Activated naive CD8-positive, alpha-beta T cell (primary cell): Measurements from ENCODE around the gene POTEJ.
"Not testable (repeated sequence)": the region's sequence is repeated elsewhere in the genome, so short reads cannot be mapped to it uniquely, and the experiment has no call there.

Experiments used
- H3K27ac Mint-ChIP-seq: one replicate; pipeline ENCODE4 v1.8.0; 2021; ENCODE audit warnings: mixed read lengths
- H3K27me3 Mint-ChIP-seq: one replicate; pipeline ENCODE4 v1.8.0; 2021; ENCODE audit warnings: mixed read lengths
- H3K36me3 Mint-ChIP-seq: one replicate; pipeline ENCODE4 v1.8.0; 2021; ENCODE audit warnings: mixed read lengths
- H3K4me1 Mint-ChIP-seq: one replicate; pipeline ENCODE4 v1.8.0; 2021; ENCODE audit warnings: low read depth, mixed read lengths
- H3K4me3 Mint-ChIP-seq: one replicate; pipeline ENCODE4 v1.8.0; 2021; ENCODE audit warnings: mild to moderate bottlenecking, mixed read lengths
- H3K9me3 Mint-ChIP-seq: one replicate; pipeline ENCODE4 v1.8.0; 2021; ENCODE audit warnings: low read depth, mixed read lengths

POTEJ gene

DNA sequence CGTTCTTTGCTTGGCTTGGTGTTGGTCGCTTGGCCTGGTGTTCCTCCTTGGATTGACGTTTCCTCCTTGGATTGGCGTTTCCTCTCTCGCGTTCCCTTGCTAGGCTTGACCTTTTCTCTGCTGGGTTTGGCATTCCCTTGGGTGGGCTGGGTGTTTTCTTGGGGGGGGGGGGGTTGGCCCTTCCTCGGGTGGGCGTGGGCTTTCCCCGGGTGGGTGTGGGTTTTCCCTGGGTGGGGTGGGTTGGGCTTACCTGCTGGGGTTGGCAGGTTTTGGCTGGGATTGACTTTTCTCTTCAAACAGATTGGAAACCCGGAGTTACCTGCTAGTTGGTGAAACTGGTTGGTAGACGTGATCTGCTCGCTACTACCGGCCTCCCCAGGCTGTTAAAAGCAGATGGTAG, at the start of gene POTEJ:
Gene POTEJ, plus strand, starts transcription at position 301 of the 400 bp plus-strand sequence. Its CDS starts 93 bp downstream, at position 394.
- not testable (repeated sequence) for H3K27me3 Mint-ChIP-seq, H3K9me3 Mint-ChIP-seq, H3K4me3 Mint-ChIP-seq, H3K4me1 Mint-ChIP-seq, H3K36me3 Mint-ChIP-seq, H3K27ac Mint-ChIP-seq

DNA sequence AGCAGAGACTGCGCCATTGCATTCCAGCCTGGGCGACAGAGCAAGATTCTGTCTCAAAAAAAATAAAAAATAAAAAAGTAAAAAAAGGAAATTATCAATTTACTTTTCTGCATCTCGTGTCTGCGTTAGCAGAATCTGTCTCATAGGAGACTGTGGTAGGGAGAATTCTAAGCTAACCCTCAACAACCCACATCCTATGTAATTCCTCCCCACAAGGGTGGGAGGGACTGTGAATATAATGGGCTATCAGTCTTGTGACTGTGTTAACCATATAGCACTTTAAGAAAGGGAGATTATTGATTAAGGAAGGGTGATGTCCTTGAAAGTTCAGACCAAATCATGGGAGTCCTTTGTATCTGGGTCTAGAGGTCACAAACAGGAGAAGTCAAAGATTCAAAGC, 45.1 kb upstream of the POTEJ start:
- H3K36me3 Mint-ChIP-seq, H3K27ac Mint-ChIP-seq, H3K4me3 Mint-ChIP-seq, H3K9me3 Mint-ChIP-seq, H3K27me3 Mint-ChIP-seq, H3K4me1 Mint-ChIP-seq: not testable (repeated sequence)

GRCh38 chr2:130571929-130572328, 39.3 kb upstream of the POTEJ start:
- not testable (repeated sequence) for H3K27me3 Mint-ChIP-seq, H3K27ac Mint-ChIP-seq, H3K9me3 Mint-ChIP-seq, H3K36me3 Mint-ChIP-seq, H3K4me3 Mint-ChIP-seq, H3K4me1 Mint-ChIP-seq

GRCh38 chr2:130574230-130574629, 37.0 kb upstream of the POTEJ start:
- H3K36me3 Mint-ChIP-seq, H3K27ac Mint-ChIP-seq, H3K9me3 Mint-ChIP-seq, H3K4me1 Mint-ChIP-seq, H3K4me3 Mint-ChIP-seq, H3K27me3 Mint-ChIP-seq: not testable (repeated sequence)

DNA sequence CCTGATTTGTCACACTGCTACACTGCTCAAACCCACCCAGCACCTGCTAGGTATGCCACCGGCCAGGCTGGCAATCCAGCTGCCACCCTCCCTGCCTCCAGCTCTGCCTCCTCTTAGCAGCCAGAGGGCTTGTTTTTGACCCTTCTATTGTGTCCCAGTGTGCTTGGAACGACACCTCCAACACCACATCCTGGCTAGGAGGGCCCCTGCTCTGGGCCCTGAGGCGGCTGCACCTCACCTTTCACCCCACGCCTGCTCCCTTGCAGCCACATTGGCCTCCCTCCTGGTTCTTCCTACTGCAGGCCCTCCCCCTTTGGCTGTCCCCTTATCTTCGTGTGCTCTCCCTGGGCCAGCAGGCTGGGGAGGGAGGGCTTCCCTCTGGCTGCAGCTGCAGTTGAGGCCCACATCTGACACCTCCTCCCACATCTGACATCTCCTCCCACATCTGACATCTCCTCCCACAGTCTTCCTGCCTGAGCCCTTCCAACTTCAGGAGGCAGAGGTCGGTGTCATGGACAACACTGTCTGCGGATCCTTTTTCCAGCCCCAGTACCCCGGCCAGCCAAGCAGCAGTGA, 34.9 kb upstream of the POTEJ start:
- not testable (repeated sequence) for H3K27ac Mint-ChIP-seq, H3K4me3 Mint-ChIP-seq, H3K4me1 Mint-ChIP-seq, H3K9me3 Mint-ChIP-seq, H3K36me3 Mint-ChIP-seq, H3K27me3 Mint-ChIP-seq

GRCh38 chr2:130577559-130577958, 33.7 kb upstream of the POTEJ start:
- H3K36me3 Mint-ChIP-seq, H3K4me3 Mint-ChIP-seq, H3K4me1 Mint-ChIP-seq, H3K27me3 Mint-ChIP-seq, H3K9me3 Mint-ChIP-seq, H3K27ac Mint-ChIP-seq: not testable (repeated sequence)

DNA sequence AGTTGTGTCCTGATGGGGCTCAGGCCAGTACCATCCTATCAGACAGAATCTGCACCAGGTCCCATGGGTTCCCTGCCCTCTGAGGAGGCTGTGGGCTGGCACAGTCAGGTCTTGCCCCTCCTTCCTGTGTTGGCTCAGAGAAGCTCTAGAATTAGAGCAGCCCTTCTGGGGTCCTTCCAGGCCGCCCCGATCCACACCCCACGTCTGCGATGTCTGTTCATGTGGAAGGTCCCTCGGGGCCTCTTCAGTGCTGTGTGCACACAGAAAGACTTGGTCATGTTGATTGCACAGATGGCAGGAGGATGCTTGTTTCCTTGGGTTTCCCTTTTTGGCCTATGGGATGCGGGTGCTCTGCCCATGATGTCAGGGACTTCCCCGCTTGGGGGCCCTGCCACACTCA, 32.1 kb upstream of the POTEJ start:
- not testable (repeated sequence) for H3K27ac Mint-ChIP-seq, H3K4me3 Mint-ChIP-seq, H3K36me3 Mint-ChIP-seq, H3K9me3 Mint-ChIP-seq, H3K27me3 Mint-ChIP-seq, H3K4me1 Mint-ChIP-seq

DNA sequence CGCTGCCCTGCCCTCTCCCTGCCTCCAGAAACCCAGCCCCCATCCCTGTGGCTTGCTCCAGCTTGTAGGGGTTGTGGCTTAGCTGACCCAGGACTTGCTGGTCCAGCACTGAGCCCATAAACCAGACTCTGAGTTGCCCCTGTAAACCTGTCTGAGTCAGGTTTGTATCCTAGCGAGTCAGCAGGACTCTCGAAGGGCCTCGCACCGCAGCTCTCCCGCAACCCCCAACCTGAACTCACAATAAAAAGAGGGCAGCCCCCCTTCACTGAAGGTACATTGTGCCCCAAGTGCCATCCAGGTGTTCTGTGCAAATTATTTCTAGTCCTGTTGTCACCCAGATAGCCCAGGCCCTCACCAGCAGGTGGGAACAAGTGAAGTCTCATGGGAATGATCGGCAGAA, 29.7 kb upstream of the POTEJ start:
- H3K4me3 Mint-ChIP-seq, H3K36me3 Mint-ChIP-seq, H3K27ac Mint-ChIP-seq, H3K27me3 Mint-ChIP-seq, H3K9me3 Mint-ChIP-seq, H3K4me1 Mint-ChIP-seq: not testable (repeated sequence)

- H3K9me3 Mint-ChIP-seq, H3K36me3 Mint-ChIP-seq, H3K27ac Mint-ChIP-seq, H3K27me3 Mint-ChIP-seq, H3K4me3 Mint-ChIP-seq, H3K4me1 Mint-ChIP-seq: not testable (repeated sequence)
These were observed 28.3 kb upstream of the POTEJ start for GRCh38 chr2:130582970-130583369.

DNA sequence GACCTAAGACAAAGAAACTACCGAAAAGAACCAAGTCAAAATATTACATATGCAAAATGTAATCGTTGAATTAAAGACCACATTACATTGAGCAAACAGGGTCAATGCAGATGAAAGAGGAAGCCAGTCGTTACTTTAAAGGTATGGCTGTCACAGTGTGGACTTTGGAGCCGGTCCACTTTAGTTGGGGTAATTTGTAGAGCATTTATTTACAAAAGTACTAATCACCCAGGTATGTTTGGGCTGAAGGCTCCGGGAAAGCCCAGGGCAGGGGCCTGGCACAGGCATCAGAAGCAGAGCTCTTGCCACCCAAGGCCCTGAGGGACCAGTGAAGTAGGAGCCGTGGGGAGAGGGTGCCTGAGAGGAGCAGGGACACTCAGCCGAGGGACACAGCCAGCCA, 27.7 kb upstream of the POTEJ start:
- H3K4me3 Mint-ChIP-seq, H3K27me3 Mint-ChIP-seq, H3K36me3 Mint-ChIP-seq, H3K27ac Mint-ChIP-seq, H3K4me1 Mint-ChIP-seq, H3K9me3 Mint-ChIP-seq: not testable (repeated sequence)

- not testable (repeated sequence) for H3K4me3 Mint-ChIP-seq, H3K4me1 Mint-ChIP-seq, H3K9me3 Mint-ChIP-seq, H3K27ac Mint-ChIP-seq, H3K36me3 Mint-ChIP-seq, H3K27me3 Mint-ChIP-seq
These were observed 26.5 kb upstream of the POTEJ start for GRCh38 chr2:130584726-130585125.

DNA sequence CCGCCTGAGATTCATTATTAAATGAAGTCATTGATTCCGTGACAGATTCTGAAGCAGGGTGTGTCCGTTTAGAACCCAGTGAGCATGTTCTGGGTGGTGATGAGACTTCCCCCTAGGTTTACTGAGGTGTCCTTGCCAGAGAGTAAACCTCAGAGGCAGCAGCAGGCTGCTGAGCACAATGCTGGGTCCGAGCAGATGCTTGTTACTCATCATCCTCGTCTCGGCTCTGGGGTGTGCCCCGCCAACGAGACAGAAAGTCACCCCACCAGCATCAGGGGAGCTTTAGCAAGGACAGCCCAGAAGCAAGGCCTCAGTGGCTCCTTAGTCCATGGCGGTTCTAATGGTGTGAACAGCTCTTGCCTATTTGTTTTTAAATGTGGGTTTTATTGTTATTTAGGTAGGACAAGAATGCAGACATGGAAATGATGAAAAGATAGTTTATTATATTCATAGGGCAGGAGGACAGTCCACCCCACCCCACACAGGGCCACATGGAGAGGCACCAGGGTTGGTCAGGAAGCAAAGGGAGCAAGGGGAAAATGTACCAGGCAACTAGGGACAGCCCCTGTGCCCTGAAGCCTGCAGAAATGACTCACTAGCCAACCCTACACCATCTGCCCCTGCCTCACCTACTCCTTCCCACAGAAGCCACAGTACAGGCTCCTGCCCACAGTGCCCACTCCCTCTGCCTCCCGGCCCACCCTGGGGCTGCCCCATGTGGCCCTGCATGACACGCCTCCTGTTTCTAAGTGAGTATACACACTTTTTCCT, 22.4 kb upstream of the POTEJ start:
- not testable (repeated sequence) for H3K27ac Mint-ChIP-seq, H3K27me3 Mint-ChIP-seq, H3K9me3 Mint-ChIP-seq, H3K4me1 Mint-ChIP-seq, H3K4me3 Mint-ChIP-seq, H3K36me3 Mint-ChIP-seq

DNA sequence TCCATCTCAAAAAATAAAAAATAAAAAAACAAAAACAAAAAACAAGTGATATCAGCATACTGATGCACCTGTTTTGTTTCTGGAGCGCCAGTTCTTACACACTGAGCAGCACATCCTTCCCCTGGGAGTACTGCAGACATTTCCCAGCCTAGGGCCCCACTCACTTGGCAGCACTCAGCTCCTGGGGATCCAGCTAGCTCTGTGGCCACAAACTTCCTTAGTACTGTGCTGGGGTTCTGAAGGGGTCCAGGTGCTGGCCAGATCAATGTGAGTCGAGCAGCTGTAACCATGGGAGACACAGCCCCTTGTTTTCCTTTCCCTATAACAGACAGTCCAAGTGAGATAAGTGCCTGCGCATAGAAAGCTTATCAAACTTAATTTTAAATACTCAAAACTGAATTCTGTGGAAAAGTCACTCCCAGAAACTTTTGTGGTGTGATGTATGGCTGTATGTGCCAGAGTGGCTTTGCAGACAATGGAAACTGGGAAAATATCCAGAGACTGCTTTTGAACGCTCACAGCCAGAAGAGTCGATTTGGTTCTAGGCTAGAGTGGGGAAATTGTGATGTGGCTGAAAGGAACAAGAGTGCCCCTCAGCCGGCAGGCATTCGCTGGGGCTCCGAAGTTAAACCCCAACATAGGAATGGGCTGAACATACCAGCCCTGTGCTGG, 20.9 kb upstream of the POTEJ start:
- H3K4me1 Mint-ChIP-seq, H3K27ac Mint-ChIP-seq, H3K4me3 Mint-ChIP-seq, H3K9me3 Mint-ChIP-seq, H3K27me3 Mint-ChIP-seq, H3K36me3 Mint-ChIP-seq: not testable (repeated sequence)

DNA sequence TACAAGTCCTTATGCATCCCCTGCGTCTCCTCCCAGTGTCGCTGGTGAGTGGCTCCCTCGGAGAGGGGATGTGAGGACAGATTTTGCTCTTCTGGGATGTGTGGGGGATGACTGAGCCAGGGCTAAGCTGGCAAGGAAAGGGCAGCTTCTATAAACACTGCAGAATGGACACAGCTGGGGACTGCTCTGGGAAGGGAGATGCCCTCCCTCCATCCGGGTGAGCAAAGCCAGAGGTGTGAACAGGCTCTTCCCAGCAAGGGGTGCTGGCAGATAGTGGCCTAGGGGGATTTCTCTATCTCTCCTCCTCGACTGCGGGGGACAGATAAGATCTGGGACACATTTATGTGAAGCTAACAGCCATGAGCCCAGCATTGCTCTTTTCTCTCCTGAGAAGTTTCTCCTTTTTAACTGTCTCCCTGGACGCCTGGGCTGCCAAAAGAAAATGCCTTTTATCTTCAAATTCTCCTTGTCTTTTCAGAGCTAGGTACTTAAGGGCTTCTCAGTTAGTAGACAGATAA, 20.3 kb upstream of the POTEJ start:
- not testable (repeated sequence) for H3K4me1 Mint-ChIP-seq

GRCh38 chr2:130592791-130593414, 18.3 kb upstream of the POTEJ start:
- not testable (repeated sequence) for H3K4me3 Mint-ChIP-seq, H3K9me3 Mint-ChIP-seq, H3K4me1 Mint-ChIP-seq, H3K27ac Mint-ChIP-seq, H3K27me3 Mint-ChIP-seq, H3K36me3 Mint-ChIP-seq

More for the DNA sequence above, 20.3 kb upstream of the POTEJ start:
- not testable (repeated sequence) for H3K9me3 Mint-ChIP-seq, H3K27me3 Mint-ChIP-seq, H3K36me3 Mint-ChIP-seq, H3K27ac Mint-ChIP-seq, H3K4me3 Mint-ChIP-seq
